ENCODE data around the gene FSTL1.

FSTL1 gene

GRCh38 chr3:120418866-120419490, 31.8 kb downstream of the FSTL1 start:
- TF ChIP-seq CTCF (IDR thresholded peaks at IDR 0.05) = no peak
- intact Hi-C loops (cut with DNase I; ENCODE audit: low total_unique reads) = loop anchor here (5.0 kb wide), 3 partner anchors 72 to 527 kb away; partner anchors contain the start of gene LRRC58
- Histone ChIP-seq H3K36me3 (no peaks in the 10 kb centered on the region), H3K4me1 (peaks cover 0 to 72% (median 59%) of the 10 kb centered on the region in 4 donors), H3K27ac (peak overlapping the region; percentile 81 to 95), H3K27me3 (no peaks in the 10 kb centered on the region), H3K4me3 (no peak overlapping the region), H3K9me3 (no peaks in the 10 kb centered on the region)
- DNase-seq = no peak

GRCh38 chr3:120418446-120418845, 32.3 kb downstream of the FSTL1 start:
- Histone ChIP-seq H3K4me1 (peaks cover 0 to 67% (median 54%) of the 10 kb centered on the region in 4 donors), H3K27me3 (no peaks in the 10 kb centered on the region), H3K27ac (peak overlapping the region; percentile 81 to 95), H3K9me3 (no peaks in the 10 kb centered on the region), H3K4me3 (no peak overlapping the region), H3K36me3 (peaks cover 0 to 3% (median 0%) of the 10 kb centered on the region in 3 donors)
- no peak for DNase-seq
- TF ChIP-seq CTCF (IDR thresholded peaks at IDR 0.05) = no peak
- intact Hi-C loops (cut with DNase I; ENCODE audit: low total_unique reads) = loop anchor here (5.0 kb wide), 3 partner anchors 71 to 526 kb away; partner anchors contain the start of gene LRRC58

GRCh38 chr3:120417272-120417911, 33.4 kb downstream of the FSTL1 start:
- no peaks in the 10 kb centered on the region for H3K27me3 ChIP-seq
- H3K36me3 ChIP-seq = peaks cover under 1 to 13% (median 9%) of the 10 kb centered on the region in 3 donors
- H3K4me3 ChIP-seq = peak overlapping the region; percentile 33 to 36
- peak; percentile 88 to 91 for TF ChIP-seq CTCF (IDR thresholded peaks at IDR 0.05)
- H3K27ac ChIP-seq = peak overlapping the region; percentile 81 to 95
- no peaks in the 10 kb centered on the region for H3K9me3 ChIP-seq
- peaks cover 0 to 56% (median 45%) of the 10 kb centered on the region in 4 donors for H3K4me1 ChIP-seq
- DNase-seq = peak; percentile 94 to 97
- intact Hi-C loops (cut with DNase I; ENCODE audit: low total_unique reads) = loop anchor here (5.0 kb wide), 3 partner anchors 70 to 525 kb away; partner anchors contain the start of gene LRRC58

GRCh38 chr3:120416868-120417267, 33.9 kb downstream of the FSTL1 start:
- H3K9me3 ChIP-seq = no peaks in the 10 kb centered on the region
- no peak for DNase-seq
- no peak overlapping the region for H3K4me3 ChIP-seq
- intact Hi-C loops (cut with DNase I; ENCODE audit: low total_unique reads) = loop anchor here (5.0 kb wide), 3 partner anchors 70 to 525 kb away; partner anchors contain the start of gene LRRC58
- H3K36me3 ChIP-seq = peaks cover 6 to 18% (median 14%) of the 10 kb centered on the region in 3 donors
- TF ChIP-seq CTCF (IDR thresholded peaks at IDR 0.05) = no peak
- peaks cover 0 to 51% (median 43%) of the 10 kb centered on the region in 4 donors for H3K4me1 ChIP-seq
- no peaks in the 10 kb centered on the region for H3K27me3 ChIP-seq
- H3K27ac ChIP-seq = peak overlapping the region; percentile 42 to 56

GRCh38 chr3:120415756-120416155, 35.0 kb downstream of the FSTL1 start:
- Histone ChIP-seq H3K27me3 (no peaks in the 10 kb centered on the region), H3K4me1 (peaks cover 0 to 40% (median 33%) of the 10 kb centered on the region in 4 donors), H3K4me3 (no peak overlapping the region), H3K27ac (no peak overlapping the region), H3K36me3 (peaks cover 17 to 29% (median 25%) of the 10 kb centered on the region in 3 donors), H3K9me3 (no peaks in the 10 kb centered on the region)
- no peak for TF ChIP-seq CTCF (IDR thresholded peaks at IDR 0.05)
- intact Hi-C loops (cut with DNase I; ENCODE audit: low total_unique reads) = loop anchor here (5.0 kb wide), 3 partner anchors 68 to 523 kb away; partner anchors contain the start of gene LRRC58
- no peak for DNase-seq
